ENCODE data around the gene SLC6A20.

SLC6A20 gene

GRCh38 chr3:45778761-45779201, 17.6 kb downstream of the SLC6A20 start:
- ATAC-seq = no peak
- DNase-seq = no peak

GRCh38 chr3:45777746-45778386, 18.5 kb downstream of the SLC6A20 start:
- DNase-seq = no peak
- no peak for ATAC-seq

- ATAC-seq = no peak
- DNase-seq = no peak
These were observed 19.1 kb downstream of the SLC6A20 start for GRCh38 chr3:45777111-45777745.

GRCh38 chr3:45776611-45777010, 19.7 kb downstream of the SLC6A20 start:
- DNase-seq (no peak), ATAC-seq (no peak)

GRCh38 chr3:45776301-45776595, 20.1 kb downstream of the SLC6A20 start:
- DNase-seq (no peak), ATAC-seq (no peak)

GRCh38 chr3:45775571-45776300, 20.6 kb downstream of the SLC6A20 start:
- ATAC-seq = no peak
- no peak for DNase-seq

GRCh38 chr3:45774581-45775521, 21.5 kb downstream of the SLC6A20 start:
- ATAC-seq (no peak), DNase-seq (no peak)

GRCh38 chr3:45773714-45774449, 22.5 kb downstream of the SLC6A20 start:
- DNase-seq (no peak), ATAC-seq (no peak)

- ATAC-seq (no peak), DNase-seq (no peak)
These were observed 23.3 kb downstream of the SLC6A20 start for GRCh38 chr3:45773072-45773471.

- DNase-seq (peak; percentile 19), ATAC-seq (peak; percentile 82)
These were observed 23.8 kb downstream of the SLC6A20 start for GRCh38 chr3:45772341-45773035.

GRCh38 chr3:45771831-45772230, 24.5 kb downstream of the SLC6A20 start:
- ATAC-seq (no peak), DNase-seq (no peak)

- ATAC-seq (no peak), DNase-seq (no peak)
These were observed 25.1 kb downstream of the SLC6A20 start for GRCh38 chr3:45771166-45771775.

GRCh38 chr3:45765958-45766357, 30.4 kb downstream of the SLC6A20 start:
- no peak for DNase-seq
- ATAC-seq = no peak

GRCh38 chr3:45765266-45765851, 31.0 kb downstream of the SLC6A20 start:
- ATAC-seq (no peak), DNase-seq (no peak)

GRCh38 chr3:45763303-45763675, 33.0 kb downstream of the SLC6A20 start:
- ATAC-seq = no peak
- DNase-seq = no peak

GRCh38 chr3:45762647-45763302, 33.6 kb downstream of the SLC6A20 start:
- ATAC-seq (no peak), DNase-seq (no peak)

GRCh38 chr3:45761831-45762230, 34.5 kb downstream of the SLC6A20 start:
- ATAC-seq = no peak
- DNase-seq = no peak

GRCh38 chr3:45760878-45761711, 35.2 kb downstream of the SLC6A20 start:
- peak; percentile 59 for ATAC-seq
- peak; percentile 48 for DNase-seq

- no peak for DNase-seq
- no peak for ATAC-seq
These were observed 36.5 kb downstream of the SLC6A20 start for GRCh38 chr3:45759851-45760250.
